ENCODE data around the gene MYO9B. TPM values are rescaled to one million over a fixed set of nuclear protein-coding genes. Genes with fewer than 3 reads are reported as not detected.

MYO9B gene
- total and polyA plus RNA-seq, 9 of the 15 experiments (the other 6 are each of a cell fraction or from before 2014, with no cell fraction given), result 2.4 to 77.6 (median 23.0) TPM

DNA sequence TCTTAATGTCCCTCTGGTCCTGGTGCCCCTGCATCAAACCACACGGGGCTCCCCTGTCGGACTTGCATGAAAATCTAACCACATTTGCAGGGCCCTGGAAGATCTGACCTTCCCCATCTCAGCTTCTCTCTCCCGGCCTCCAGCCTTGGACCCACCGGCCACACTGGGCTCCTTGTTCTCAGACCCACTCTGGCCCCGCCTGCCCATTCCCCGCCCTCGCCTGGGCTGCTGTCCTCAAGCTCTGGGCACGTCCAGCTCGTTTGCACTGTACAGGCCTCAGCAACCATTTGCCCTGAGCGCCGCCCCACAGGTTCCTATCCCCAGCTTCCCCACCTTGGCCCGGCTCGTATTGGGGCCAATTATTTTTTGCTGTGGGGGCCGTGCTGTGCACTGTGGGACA is 10.5 kb downstream of the MYO9B start:
- no peak overlapping the region for H2AFZ ChIP-seq (ENCODE audit: low read depth, low read length)
- ATAC-seq, result no peak
- H3K27ac ChIP-seq (ENCODE audit: extremely low read depth, low read depth, low read length), result no peak overlapping the region
- H3K9me3 ChIP-seq (replicated peaks; ENCODE audit: control insufficient read depth, insufficient read depth, low read depth, low read length), result no peaks in the 10 kb centered on the region
- H3K4me2 ChIP-seq (ENCODE audit: insufficient read depth, low read length), result no peak overlapping the region
- no peak for DNase-seq (ENCODE audit: extremely low read depth in 1 of 4, low spot score in 3 of 4)
- no peak overlapping the region; a peak in 1 of 4 replicates for H3K9ac ChIP-seq (ENCODE audit: insufficient read depth in 1 of 2, low read depth in 2 of 2, low read length in 2 of 2)
- BruUV-seq (replicated peaks), result no TSS peak
- H3K27me3 ChIP-seq (ENCODE audit: control insufficient read depth in 2 of 2, insufficient read depth in 2 of 2, low read length in 2 of 2), result no peaks in the 10 kb centered on the region
- intact Hi-C loops (cut with micrococcal nuclease), result no loop called here
- ChIA-PET POLR2A (interaction anchor here (0.6 to 3.0 kb wide), 5 partner anchors 9 to 248 kb away, joined by 3 to 13 read pairs (median 6); partner anchors contain the start of genes HAUS8 and MYO9B), CTCF (ENCODE audit: low intra/inter-chr PET ratio) (no interaction called here)
- TF ChIP-seq SMARCE1 (IDR thresholded peaks at IDR 0.05), result no peak
- TF ChIP-seq BHLHE40 (IDR thresholded peaks at IDR 0.05; ENCODE audit: low read length), result no peak
- H3K36me3 ChIP-seq (ENCODE audit: control insufficient read depth, insufficient read depth, low read length), result peaks cover 30% of the 10 kb centered on the region; the same call in 1 of the 3 replicates
- no peaks in the 10 kb centered on the region for H3K9me1 ChIP-seq (ENCODE audit: control insufficient read depth, insufficient read depth, low read length)
- H3K4me1 ChIP-seq (replicated peaks in 1 of 2; ENCODE audit: control insufficient read depth in 2 of 2, insufficient read depth in 2 of 2, low read length in 2 of 2), result peaks cover 8 to 14% of the 10 kb centered on the region in 2 experiments; a peak in 4 of 5 replicates
- peaks cover 20% of the 10 kb centered on the region for H4K20me1 ChIP-seq (replicated peaks; ENCODE audit: control insufficient read depth, insufficient read depth, low read length)
- 91% methylated on average over 10 of the region's 14 CpGs for WGBS (ENCODE audit: insufficient coverage, low coverage, missing lambda C conversion rate)
- peaks cover 66% of the 10 kb centered on the region for H3K79me2 ChIP-seq (ENCODE audit: control insufficient read depth, insufficient read depth, low read length)
- no peak overlapping the region for H3K4me3 ChIP-seq
- no peak for FAIRE-seq
- in situ Hi-C loops (cut with MboI), result no loop called here

DNA sequence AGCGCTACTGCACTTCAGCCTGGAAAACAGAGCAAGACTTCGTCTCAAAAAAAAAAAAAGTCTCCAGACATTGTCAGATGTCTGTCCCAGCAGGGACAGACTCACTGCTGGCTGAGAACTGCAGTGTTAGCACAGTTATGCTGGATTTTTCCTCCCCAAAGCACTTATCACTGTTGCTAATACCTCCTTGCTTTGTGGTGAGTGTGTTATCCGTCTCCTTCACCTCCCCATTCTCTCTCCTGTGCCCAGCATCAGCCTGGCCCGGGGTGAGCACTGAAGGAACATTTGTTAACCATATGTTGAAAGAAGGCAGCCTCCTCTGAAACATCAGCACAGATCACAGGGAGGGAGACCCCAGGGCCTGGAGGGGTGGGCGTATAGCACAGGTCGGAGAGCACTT is 11.3 kb downstream of the MYO9B start:
- Histone ChIP-seq H3K27ac (ENCODE audit: extremely low read depth, low read depth, low read length) (no peak overlapping the region), H3K4me3 (no peak overlapping the region), H2AFZ (ENCODE audit: low read depth, low read length) (no peak overlapping the region), H3K79me2 (ENCODE audit: control insufficient read depth, insufficient read depth, low read length) (peaks cover 65% of the 10 kb centered on the region), H3K4me2 (ENCODE audit: insufficient read depth, low read length) (no peak overlapping the region), H3K9me3 (replicated peaks; ENCODE audit: control insufficient read depth, insufficient read depth, low read depth, low read length) (no peaks in the 10 kb centered on the region), H4K20me1 (replicated peaks; ENCODE audit: control insufficient read depth, insufficient read depth, low read length) (peaks cover 19% of the 10 kb centered on the region), H3K36me3 (ENCODE audit: control insufficient read depth, insufficient read depth, low read length) (peaks cover 30% of the 10 kb centered on the region; the same call in 1 of the 3 replicates), H3K27me3 (ENCODE audit: control insufficient read depth in 2 of 2, insufficient read depth in 2 of 2, low read length in 2 of 2) (no peaks in the 10 kb centered on the region), H3K9me1 (ENCODE audit: control insufficient read depth, insufficient read depth, low read length) (no peaks in the 10 kb centered on the region), H3K4me1 (replicated peaks in 1 of 2; ENCODE audit: control insufficient read depth in 2 of 2, insufficient read depth in 2 of 2, low read length in 2 of 2) (peaks cover 10 to 22% of the 10 kb centered on the region in 2 experiments; a peak in 4 of 5 replicates), H3K9ac (ENCODE audit: insufficient read depth in 1 of 2, low read depth in 2 of 2, low read length in 2 of 2) (no peak overlapping the region; a peak in 1 of 4 replicates)
- no TSS peak for BruUV-seq (replicated peaks)
- DNase-seq (ENCODE audit: extremely low read depth in 1 of 4, low spot score in 3 of 4), result no peak
- 90% methylated on average over 4 of the region's 6 CpGs for WGBS (ENCODE audit: insufficient coverage, low coverage, missing lambda C conversion rate)
- in situ Hi-C loops (cut with MboI), result no loop called here
- FAIRE-seq, result no peak
- intact Hi-C loops (cut with micrococcal nuclease), result no loop called here
- ChIA-PET POLR2A (interaction anchor here (0.7 to 3.0 kb wide), 2 partner anchors 10 to 11 kb away, joined by 5 to 11 read pairs; no protein-coding TSS in a partner anchor), CTCF (ENCODE audit: low intra/inter-chr PET ratio) (no interaction called here)
- no peak for ATAC-seq
- TF ChIP-seq, protein P1, sequence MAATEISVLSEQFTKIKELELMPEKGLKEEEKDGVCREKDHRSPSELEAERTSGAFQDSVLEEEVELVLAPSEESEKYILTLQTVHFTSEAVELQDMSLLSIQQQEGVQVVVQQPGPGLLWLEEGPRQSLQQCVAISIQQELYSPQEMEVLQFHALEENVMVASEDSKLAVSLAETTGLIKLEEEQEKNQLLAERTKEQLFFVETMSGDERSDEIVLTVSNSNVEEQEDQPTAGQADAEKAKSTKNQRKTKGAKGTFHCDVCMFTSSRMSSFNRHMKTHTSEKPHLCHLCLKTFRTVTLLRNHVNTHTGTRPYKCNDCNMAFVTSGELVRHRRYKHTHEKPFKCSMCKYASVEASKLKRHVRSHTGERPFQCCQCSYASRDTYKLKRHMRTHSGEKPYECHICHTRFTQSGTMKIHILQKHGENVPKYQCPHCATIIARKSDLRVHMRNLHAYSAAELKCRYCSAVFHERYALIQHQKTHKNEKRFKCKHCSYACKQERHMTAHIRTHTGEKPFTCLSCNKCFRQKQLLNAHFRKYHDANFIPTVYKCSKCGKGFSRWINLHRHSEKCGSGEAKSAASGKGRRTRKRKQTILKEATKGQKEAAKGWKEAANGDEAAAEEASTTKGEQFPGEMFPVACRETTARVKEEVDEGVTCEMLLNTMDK (IDR thresholded peaks at IDR 0.05; ENCODE audit: borderline replicate concordance, insufficient read depth, low read depth, low read length, poor library complexity, severe bottlenecking), result no peak
- no peak for TF ChIP-seq KLF6 (CRISPR knock-in tag; IDR thresholded peaks at IDR 0.05; ENCODE audit: borderline replicate concordance)
- no peak for TF ChIP-seq ZKSCAN3 (CRISPR knock-in tag; IDR thresholded peaks at IDR 0.05)
- TF ChIP-seq TCFL5 (CRISPR knock-in tag; conservative IDR thresholded peaks at IDR 0.05), result no peak
- no peak for TF ChIP-seq ETS1 (conservative IDR thresholded peaks at IDR 0.05; ENCODE audit: control insufficient read depth, low read depth, low read length)
- TF ChIP-seq NFE2L1 (tag; IDR thresholded peaks at IDR 0.05; ENCODE audit: borderline replicate concordance, low read depth), result no peak
- no peak for TF ChIP-seq SRSF1 (IDR thresholded peaks at IDR 0.05; ENCODE audit: low read depth, low read length)
- no peak for TF ChIP-seq CHCHD3 (CRISPR knock-in tag; IDR thresholded peaks at IDR 0.05)
- no peak for TF ChIP-seq KLF13 (tag; IDR thresholded peaks at IDR 0.05; ENCODE audit: borderline replicate concordance, low read depth)
- TF ChIP-seq, protein P2, sequence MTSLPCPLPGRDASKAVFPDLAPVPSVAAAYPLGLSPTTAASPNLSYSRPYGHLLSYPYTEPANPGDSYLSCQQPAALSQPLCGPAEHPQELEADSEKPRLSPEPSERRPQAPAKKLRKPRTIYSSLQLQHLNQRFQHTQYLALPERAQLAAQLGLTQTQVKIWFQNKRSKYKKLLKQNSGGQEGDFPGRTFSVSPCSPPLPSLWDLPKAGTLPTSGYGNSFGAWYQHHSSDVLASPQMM (CRISPR knock-in tag; IDR thresholded peaks at IDR 0.05), result no peak
